GM18861 (cell line): ENCODE data around the gene IGFL4.

ENCODE experiments used
- ATAC-seq: cut with Tn5 transposase; IDR thresholded peaks from one replicate; pipeline ENCODE4 v1.9.1; 2021; ENCODE audit not compliant: unreplicated experiment

IGFL4 gene

GRCh38 chr19:46022061-46022430 lies 18.8 kb downstream of the IGFL4 start:
- ATAC-seq, result no peak

GRCh38 chr19:46021531-46022041 lies 19.2 kb downstream of the IGFL4 start:
- no peak for ATAC-seq

- ATAC-seq, result no peak
Observed at GRCh38 chr19:46020819-46021125, 20.0 kb downstream of the IGFL4 start.

- no peak for ATAC-seq
Observed at GRCh38 chr19:46019270-46019669, 21.5 kb downstream of the IGFL4 start.

GRCh38 chr19:46018729-46019251 lies 22.0 kb downstream of the IGFL4 start:
- no peak for ATAC-seq

- ATAC-seq, result no peak
Observed at GRCh38 chr19:46017874-46018675, 22.7 kb downstream of the IGFL4 start.

- no peak for ATAC-seq
Observed at GRCh38 chr19:46017095-46017429, 23.7 kb downstream of the IGFL4 start.

GRCh38 chr19:46016426-46017094 lies 24.2 kb downstream of the IGFL4 start:
- no peak for ATAC-seq

GRCh38 chr19:46015687-46016425 lies 24.9 kb downstream of the IGFL4 start:
- ATAC-seq, result no peak

GRCh38 chr19:46014941-46015686 lies 25.7 kb downstream of the IGFL4 start:
- no peak for ATAC-seq

GRCh38 chr19:46014534-46014933 lies 26.3 kb downstream of the IGFL4 start:
- ATAC-seq, result no peak

- ATAC-seq, result no peak
Observed at GRCh38 chr19:46009530-46010510, 31.0 kb downstream of the IGFL4 start.

GRCh38 chr19:46006411-46006810 lies 34.4 kb downstream of the IGFL4 start:
- ATAC-seq, result no peak

GRCh38 chr19:46002678-46003275 lies 38.0 kb downstream of the IGFL4 start:
- ATAC-seq, result no peak

GRCh38 chr19:46000491-46001246 lies 40.1 kb downstream of the IGFL4 start:
- no peak for ATAC-seq

- ATAC-seq, result no peak
Observed at GRCh38 chr19:45999653-46000121, 41.1 kb downstream of the IGFL4 start.

GRCh38 chr19:45998834-45999233 lies 42.0 kb downstream of the IGFL4 start:
- ATAC-seq, result no peak

GRCh38 chr19:45996933-45997332 lies 43.9 kb downstream of the IGFL4 start:
- no peak for ATAC-seq
